B cell (primary cell): ENCODE measurements around the gene GALNT18. TPM values are rescaled to one million over a fixed set of nuclear protein-coding genes. Genes with fewer than 3 reads are reported as not detected.

Source experiments
- ATAC-seq: fragments of 200-7000 bp; cut with Tn5 transposase; one replicate; pipeline ENCODE4 v1.10.0; 2021; ENCODE audit warnings: low read depth, mild to moderate bottlenecking, moderate number of reproducible peaks, moderate library complexity
- CTCF ChIA-PET: fragments of 350-600 bp; sonication (Branson Sonifier 250); formaldehyde crosslinking; loops from one replicate; lab custom pipeline; 2021; ENCODE audit warnings: antibody characterized with exemption, inconsistent platforms; lab: Charles Lee
- POLR2A ChIA-PET: fragments of 350-600 bp; sonication (Branson Sonifier 250); formaldehyde crosslinking; loops from one replicate; lab custom pipeline; 2021; ENCODE audit warnings: antibody characterized with exemption; lab: Charles Lee
- DNase-seq: peaks from one replicate; pipeline ENCODE4 v3.0.0; 2013
- H2AFZ ChIP-seq: 2 replicates; pipeline ENCODE4 v1.6.1; 2012; ENCODE audit warnings: mild to moderate bottlenecking, low read depth, low read length; ENCODE audit not compliant: insufficient read depth, poor library complexity, severe bottlenecking
- H3K27ac ChIP-seq, 2 donors: 1 replicate in 1 of 2; 2 replicates in 1 of 2; pipeline ENCODE4 v1.5.1; 2012 to 2013; ENCODE audit warnings: low read length in 2 of 2, mild to moderate bottlenecking in 2 of 2, moderate library complexity in 1 of 2
- H3K27me3 ChIP-seq, 4 experiments: fragments of 200-600 bp in 1 of 4; sonication (generic) in 1 of 4; replicated peaks in 1 of 4; 1 replicate in 2 of 4; 2 replicates in 2 of 4; pipeline versions ENCODE4 v1.6.1 to v1.7.0; 2013 to 2016; ENCODE audit warnings: low read length in 3 of 4, mild to moderate bottlenecking in 2 of 4, mixed read lengths in 1 of 4, moderate library complexity in 1 of 4; ENCODE audit not compliant: insufficient read depth in 4 of 4, control insufficient read depth in 3 of 4; ENCODE audit errors: control extremely low read depth in 1 of 4
- H3K36me3 ChIP-seq, 2 experiments: replicated peaks in 1 of 2; 1 replicate in 1 of 2; 2 replicates in 1 of 2; pipeline versions ENCODE4 v1.6.1 to v1.7.1; 2013; ENCODE audit warnings: low read length in 1 of 2; ENCODE audit not compliant: insufficient read depth in 2 of 2, control insufficient read depth in 1 of 2; ENCODE audit errors: control extremely low read depth in 1 of 2, extremely low read depth in 1 of 2
- H3K4me1 ChIP-seq, 2 donors: fragments of 200-600 bp in 1 of 2; sonication (generic) in 1 of 2; 1 replicate in 1 of 2; 2 replicates in 1 of 2; pipeline versions ENCODE4 v1.5.1 to v1.6.1; 2013 to 2017; ENCODE audit warnings: low read length in 2 of 2; ENCODE audit not compliant: control insufficient read depth in 2 of 2, insufficient read depth in 2 of 2
- H3K4me2 ChIP-seq: replicated peaks from 2 replicates; pipeline ENCODE3; 2012; ENCODE audit warnings: mild to moderate bottlenecking, low read depth, low read length; ENCODE audit not compliant: poor library complexity, severe bottlenecking
- H3K4me3 ChIP-seq, 5 experiments: fragments of 200-600 bp in 1 of 5; sonication (generic) in 1 of 5; 1 replicate in 3 of 5; 2 replicates in 2 of 5; pipeline versions ENCODE4 v1.5.1 to v1.7.0; 2011 to 2016; ENCODE audit warnings: low read length in 4 of 5, mild to moderate bottlenecking in 4 of 5, low read depth in 2 of 5, control low read depth in 1 of 5, moderate library complexity in 1 of 5; ENCODE audit not compliant: insufficient read depth in 1 of 5; ENCODE audit errors: control extremely low read depth in 1 of 5, extremely low read depth in 1 of 5
- H3K79me2 ChIP-seq: fragments of 200-600 bp; sonication (generic); one replicate; pipeline ENCODE4 v1.6.0; 2016; ENCODE audit warnings: low read length; ENCODE audit not compliant: control insufficient read depth, insufficient read depth
- H3K9ac ChIP-seq: fragments of 200-600 bp; sonication (generic); 2 replicates; pipeline ENCODE4 v1.6.1; 2017; ENCODE audit warnings: mild to moderate bottlenecking, low read length, moderate library complexity
- H3K9me3 ChIP-seq, 3 donors: one replicate each; pipeline versions ENCODE4 v1.6.1 to v1.7.1; 2013; ENCODE audit warnings: low read length in 2 of 3; ENCODE audit not compliant: control insufficient read depth in 2 of 3, insufficient read depth in 1 of 3; ENCODE audit errors: control extremely low read depth in 1 of 3
- H4K20me1 ChIP-seq: 2 replicates; pipeline ENCODE4 v1.6.0; 2012; ENCODE audit warnings: mild to moderate bottlenecking, low read length; ENCODE audit not compliant: insufficient read depth, control insufficient read depth, poor library complexity, severe bottlenecking
- H3K27ac Mint-ChIP-seq: one replicate; pipeline ENCODE4 v1.8.0; 2021; ENCODE audit warnings: mixed read lengths
- H3K27me3 Mint-ChIP-seq: one replicate; pipeline ENCODE4 v1.8.0; 2021; ENCODE audit warnings: mixed read lengths
- H3K4me1 Mint-ChIP-seq: one replicate; pipeline ENCODE4 v1.8.0; 2021; ENCODE audit warnings: mixed read lengths
- H3K4me3 Mint-ChIP-seq: one replicate; pipeline ENCODE4 v1.8.0; 2021; ENCODE audit warnings: mixed read lengths
- H3K9me3 Mint-ChIP-seq: one replicate; pipeline ENCODE4 v1.8.0; 2022; ENCODE audit warnings: mixed read lengths; ENCODE audit not compliant: insufficient read depth
- EZH2 ChIP-seq: IDR thresholded peaks from 2 replicates; pipeline ENCODE4 v1.6.1; 2012; ENCODE audit warnings: borderline replicate concordance, low read depth, mild to moderate bottlenecking, moderate library complexity, low read length; ENCODE audit not compliant: insufficient read depth, poor library complexity, severe bottlenecking
- WGBS: methylation state at CpG from one replicate; pipeline ENCODE4 v1.1.5; 2013; ENCODE audit warnings: missing lambda C conversion rate; ENCODE audit not compliant: insufficient coverage; 5-methylcytosine and 5-hydroxymethylcytosine counted together
- intact Hi-C: fragments of 100-400 bp; cut with micrococcal nuclease; formaldehyde crosslinking; loops from one replicate; pipeline ENCODE4 v1.10.0; 2022
- polyA plus RNA-seq: library from polyadenylated mRNA; depleted of rRNA; stranded (reverse); fragments of >200 nt; gene quantifications from 2 replicates; pipeline ENCODE4 v1.2.3, GENCODE V29; 2012
- total RNA-seq, 2 donors: library from RNA; stranded (reverse); fragments of 120-200 nt in 1 of 2; gene quantifications; 1 replicate in 1 of 2; 2 replicates in 1 of 2; pipeline versions ENCODE4 v1.2.3 to v1.2.4, GENCODE V29; 2013 to 2022
- TF ChIP-seq, protein P1 (sequence below): fragments of 200-600 bp; IDR thresholded peaks from one replicate; pipeline ENCODE4 v1.8.0; 2022; ENCODE audit warnings: antibody characterized with exemption, mild to moderate bottlenecking

GALNT18 gene
- total and polyA plus RNA-seq, 2 donors (not counting 1 experiment from before 2014, with no cell fraction given), result not detected

DNA sequence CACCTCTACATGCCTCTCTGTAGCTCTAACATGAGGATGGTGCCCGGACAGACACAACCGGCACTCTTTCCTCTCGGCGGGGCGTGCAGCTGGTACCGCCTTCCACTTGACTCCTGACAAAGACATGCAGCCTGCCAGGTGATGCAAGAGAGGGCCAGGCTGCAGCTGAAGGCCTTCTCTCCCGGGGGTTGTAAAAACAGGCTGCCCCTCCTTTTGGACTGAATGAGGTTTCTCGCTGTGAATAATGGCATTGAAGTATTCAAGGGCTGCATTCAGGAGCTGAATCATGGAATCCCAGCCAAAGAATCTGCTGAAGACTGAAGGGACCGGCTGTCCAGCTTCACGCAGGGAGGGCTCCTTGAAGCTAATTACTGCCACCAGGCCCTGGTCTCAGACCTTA is 110.9 kb downstream of the GALNT18 start:
- 97% methylated on average over 10 of the region's 10 CpGs for WGBS
- H3K9me3 Mint-ChIP-seq, result no peaks in the 10 kb centered on the region
- POLR2A ChIA-PET, result no interaction called here
- no peaks in the 10 kb centered on the region for H3K27me3 Mint-ChIP-seq
- H3K4me3 Mint-ChIP-seq, result no peak overlapping the region
- CTCF ChIA-PET, result no interaction called here
- no peak for TF ChIP-seq EZH2
- TF ChIP-seq, protein P1, sequence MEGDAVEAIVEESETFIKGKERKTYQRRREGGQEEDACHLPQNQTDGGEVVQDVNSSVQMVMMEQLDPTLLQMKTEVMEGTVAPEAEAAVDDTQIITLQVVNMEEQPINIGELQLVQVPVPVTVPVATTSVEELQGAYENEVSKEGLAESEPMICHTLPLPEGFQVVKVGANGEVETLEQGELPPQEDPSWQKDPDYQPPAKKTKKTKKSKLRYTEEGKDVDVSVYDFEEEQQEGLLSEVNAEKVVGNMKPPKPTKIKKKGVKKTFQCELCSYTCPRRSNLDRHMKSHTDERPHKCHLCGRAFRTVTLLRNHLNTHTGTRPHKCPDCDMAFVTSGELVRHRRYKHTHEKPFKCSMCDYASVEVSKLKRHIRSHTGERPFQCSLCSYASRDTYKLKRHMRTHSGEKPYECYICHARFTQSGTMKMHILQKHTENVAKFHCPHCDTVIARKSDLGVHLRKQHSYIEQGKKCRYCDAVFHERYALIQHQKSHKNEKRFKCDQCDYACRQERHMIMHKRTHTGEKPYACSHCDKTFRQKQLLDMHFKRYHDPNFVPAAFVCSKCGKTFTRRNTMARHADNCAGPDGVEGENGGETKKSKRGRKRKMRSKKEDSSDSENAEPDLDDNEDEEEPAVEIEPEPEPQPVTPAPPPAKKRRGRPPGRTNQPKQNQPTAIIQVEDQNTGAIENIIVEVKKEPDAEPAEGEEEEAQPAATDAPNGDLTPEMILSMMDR, result no peak
- Histone ChIP-seq H3K4me2 (no peak overlapping the region), H3K27me3 (peaks cover 0 to under 1% (median 0%) of the 10 kb centered on the region in 4 experiments), H3K9me3 (no peaks in the 10 kb centered on the region), H3K27ac (no peak overlapping the region), H3K4me1 (no peaks in the 10 kb centered on the region), H3K4me3 (no peak overlapping the region), H3K79me2 (no peaks in the 10 kb centered on the region), H4K20me1 (no peaks in the 10 kb centered on the region), H3K9ac (no peak overlapping the region), H2AFZ (no peak overlapping the region), H3K36me3 (no peaks in the 10 kb centered on the region)
- intact Hi-C loops, result no loop called here
- no peaks in the 10 kb centered on the region for H3K4me1 Mint-ChIP-seq
- H3K27ac Mint-ChIP-seq, result no peak overlapping the region
- ATAC-seq (no peak), DNase-seq (no peak)

DNA sequence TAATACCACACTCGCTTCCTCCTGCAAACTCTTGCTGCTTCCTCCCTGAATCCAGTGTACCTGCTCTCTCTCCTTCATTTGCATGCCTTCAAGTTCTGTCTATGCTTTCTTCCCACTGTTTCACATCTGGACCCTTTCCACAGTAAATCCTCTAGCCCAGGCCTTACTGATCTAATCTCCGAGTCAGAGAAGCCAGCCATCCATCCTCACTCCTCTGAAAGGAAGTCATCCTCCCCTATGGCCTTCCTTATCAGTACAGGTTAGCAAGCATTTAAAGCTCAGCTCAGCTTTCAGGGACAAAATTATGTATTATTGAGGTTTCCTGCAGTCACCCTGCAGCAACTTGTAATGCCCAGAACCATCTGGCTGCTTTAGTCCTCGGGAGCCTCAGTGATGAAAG is 116.1 kb downstream of the GALNT18 start:
- no peak for TF ChIP-seq EZH2
- TF ChIP-seq, protein P1, result no peak
- Histone ChIP-seq H3K79me2 (no peaks in the 10 kb centered on the region), H3K27ac (no peak overlapping the region), H2AFZ (no peak overlapping the region), H3K9me3 (no peaks in the 10 kb centered on the region), H3K4me2 (no peak overlapping the region), H4K20me1 (no peaks in the 10 kb centered on the region), H3K36me3 (no peaks in the 10 kb centered on the region), H3K4me3 (no peak overlapping the region), H3K27me3 (peaks cover 0 to 3% (median 0%) of the 10 kb centered on the region in 4 experiments), H3K9ac (no peak overlapping the region), H3K4me1 (no peaks in the 10 kb centered on the region)
- ChIA-PET POLR2A (no interaction called here), CTCF (no interaction called here)
- Mint-ChIP-seq H3K4me3 (no peak overlapping the region), H3K27me3 (peaks cover 14% of the 10 kb centered on the region), H3K27ac (no peak overlapping the region), H3K4me1 (no peaks in the 10 kb centered on the region), H3K9me3 (no peaks in the 10 kb centered on the region)
- intact Hi-C loops, result no loop called here
- no peak for ATAC-seq
- DNase-seq, result no peak
- WGBS, result 55% methylated on average over 3 of the region's 3 CpGs
